HCT116 (cell line): ENCODE measurements around the gene CXCL1. TPM values are rescaled to one million over a fixed set of nuclear protein-coding genes. Genes with fewer than 3 reads are reported as not detected.

ENCODE experiments used
- ATAC-seq: fragments of 200-7000 bp; cut with Tn5 transposase; 2 replicates; pipeline ENCODE4 v1.9.1; 2020; ENCODE audit warnings: mild to moderate bottlenecking, moderate library complexity
- BruUV-seq: library from RNA; stranded (reverse); fragments of 400-500 nt; replicated peaks from 2 replicates; lab custom pipeline; 2021; lab: Mats Ljungman, UMichigan
- CTCF ChIA-PET: fragments of 300-600 bp; sonication (Branson Sonifier 250); formaldehyde crosslinking; loops from one replicate; lab custom pipeline; 2021; ENCODE audit warnings: antibody characterized with exemption; lab: Charles Lee
- POLR2A ChIA-PET: fragments of 300-600, 350-600 bp; sonication (Branson Sonifier 250); formaldehyde crosslinking; loops from one replicate; lab custom pipeline; 2021; ENCODE audit warnings: antibody characterized with exemption; lab: Charles Lee
- RAD21 ChIA-PET, 2 experiments: fragments of 300-600 bp; sonication (Branson Sonifier 250); formaldehyde crosslinking; loops; one replicate each; lab custom pipeline; 2023; ENCODE audit warnings: low total read pairs in 2 of 2; ENCODE audit not compliant: uncharacterized antibody in 2 of 2, unreplicated experiment in 2 of 2, low non-redundant PET in 1 of 2; lab: Charles Lee
- DNase-seq: peaks from one replicate; pipeline ENCODE4 v3.0.0-alpha.2; 2010; ENCODE audit warnings: low read depth, low spot score
- H2AFZ ChIP-seq: fragments of 200-600 bp; shearing (Covaris generic), sonication (generic); 2 replicates; pipeline ENCODE4 v1.6.1; 2017; ENCODE audit warnings: low read depth, mixed run types, mixed read lengths, antibody characterized with exemption, low read length; ENCODE audit not compliant: poor library complexity, severe bottlenecking
- H3K27ac ChIP-seq: 2 replicates; pipeline ENCODE4 v1.5.1; 2012; ENCODE audit warnings: low read depth, low read length
- H3K27me3 ChIP-seq: fragments of 200-600 bp; sonication (generic); 2 replicates; pipeline ENCODE4 v1.6.1; 2016; ENCODE audit warnings: mixed run types, low read length, mixed read lengths; ENCODE audit not compliant: insufficient read depth
- H3K36me3 ChIP-seq, 2 experiments: fragments of 200-500 bp in 1 of 2; fragments of 200-600 bp in 1 of 2; sonication (Bioruptor generic) in 1 of 2; sonication (generic) in 1 of 2; 2 replicates each; pipeline versions ENCODE4 v1.5.1 to v1.6.1; 2014 to 2016; ENCODE audit warnings: low read length in 2 of 2, inconsistent platforms in 1 of 2, mixed read lengths in 1 of 2, mixed run types in 1 of 2; ENCODE audit not compliant: insufficient read depth in 2 of 2, control insufficient read depth in 1 of 2
- H3K4me1 ChIP-seq, 2 experiments: fragments of 200-600 bp in 1 of 2; sonication (generic) in 1 of 2; 2 replicates each; pipeline versions ENCODE4 v1.5.1 to v1.6.1; 2012 to 2017; ENCODE audit warnings: low read length in 2 of 2, inconsistent platforms in 1 of 2, mild to moderate bottlenecking in 1 of 2, mixed read lengths in 1 of 2, mixed run types in 1 of 2, moderate library complexity in 1 of 2; ENCODE audit not compliant: insufficient read depth in 2 of 2, control insufficient read depth in 1 of 2
- H3K4me2 ChIP-seq: fragments of 200-600 bp; sonication (generic); 2 replicates; pipeline ENCODE4 v1.6.1; 2017; ENCODE audit warnings: mixed run types, low read length, mixed read lengths
- H3K4me3 ChIP-seq, 2 experiments: fragments of 200-600 bp in 1 of 2; sonication (generic) in 1 of 2; replicated peaks in 1 of 2; 2 replicates each; pipeline ENCODE4 v1.5.1; 2011 to 2016; ENCODE audit warnings: low read length in 2 of 2, control low read depth in 1 of 2, low read depth in 1 of 2, mild to moderate bottlenecking in 1 of 2, mixed read lengths in 1 of 2, mixed run types in 1 of 2
- H3K79me2 ChIP-seq: fragments of 200-600 bp; sonication (generic); 2 replicates; pipeline ENCODE4 v1.6.1; 2017; ENCODE audit warnings: mild to moderate bottlenecking, mixed run types, low read length, moderate library complexity, mixed read lengths; ENCODE audit not compliant: insufficient read depth
- H3K9ac ChIP-seq: fragments of 200-600 bp; sonication (generic); 2 replicates; pipeline ENCODE4 v1.6.1; 2016; ENCODE audit warnings: low read length, mixed read lengths
- H3K9me2 ChIP-seq: fragments of 200-600 bp; sonication (generic), shearing (Covaris generic); 2 replicates; pipeline ENCODE4 v1.6.1; 2017; ENCODE audit warnings: mixed run types, mild to moderate bottlenecking, moderate library complexity; ENCODE audit not compliant: insufficient read depth
- H3K9me3 ChIP-seq, 2 experiments: fragments of 200-500 bp in 1 of 2; fragments of 200-600 bp in 1 of 2; sonication (Bioruptor generic) in 1 of 2; sonication (generic) in 1 of 2; 2 replicates each; pipeline ENCODE4 v1.6.1; 2014 to 2017; ENCODE audit warnings: low read length in 2 of 2, mixed read lengths in 2 of 2, inconsistent platforms in 1 of 2, low read depth in 1 of 2, mild to moderate bottlenecking in 1 of 2, mixed run types in 1 of 2, moderate library complexity in 1 of 2; ENCODE audit not compliant: control insufficient read depth in 1 of 2, insufficient read depth in 1 of 2
- H4K20me1 ChIP-seq: fragments of 200-600 bp; sonication (generic), shearing (Covaris generic); 2 replicates; pipeline ENCODE4 v1.6.1; 2017; ENCODE audit warnings: mixed run types, mild to moderate bottlenecking, moderate library complexity; ENCODE audit not compliant: insufficient read depth
- ATF3 ChIP-seq: IDR thresholded peaks from 2 replicates; pipeline ENCODE4 v1.6.1; 2012
- CEBPB ChIP-seq: IDR thresholded peaks from 2 replicates; pipeline ENCODE4 v1.6.1; 2012; ENCODE audit warnings: low read depth
- CTCF ChIP-seq, 3 experiments: fragments of 200-600 bp in 1 of 3; sonication (generic) in 1 of 3; IDR thresholded peaks in 2 of 3; conservative IDR thresholded peaks in 1 of 3; 2 replicates each; pipeline ENCODE4 v1.5.1; 2012 to 2017; ENCODE audit warnings: low read depth in 2 of 3, low read length in 2 of 3, antibody characterized with exemption in 1 of 3, borderline replicate concordance in 1 of 3, control low read depth in 1 of 3, mild to moderate bottlenecking in 1 of 3, mixed read lengths in 1 of 3, mixed run types in 1 of 3, moderate library complexity in 1 of 3; ENCODE audit not compliant: insufficient read depth in 1 of 3
- FOSL1 ChIP-seq: IDR thresholded peaks from 2 replicates; pipeline ENCODE4 v1.6.1; 2012; ENCODE audit warnings: low read depth
- JUND ChIP-seq: IDR thresholded peaks from 2 replicates; pipeline ENCODE4 v1.6.1; 2012
- POLR2A ChIP-seq: IDR thresholded peaks from 2 replicates; pipeline ENCODE4 v1.7.0; 2011; ENCODE audit warnings: borderline replicate concordance; ENCODE audit not compliant: insufficient read depth, insufficient read length; ENCODE audit errors: extremely low read depth
- SRF ChIP-seq: IDR thresholded peaks from 2 replicates; pipeline ENCODE4 v1.6.1; 2012; ENCODE audit warnings: low read depth
- ZBTB33 ChIP-seq: IDR thresholded peaks from 2 replicates; pipeline ENCODE4 v1.6.1; 2011; ENCODE audit warnings: mild to moderate bottlenecking, low read length, moderate library complexity; ENCODE audit not compliant: insufficient replicate concordance; ENCODE audit errors: extremely low read depth
- intact Hi-C: fragments of 100-400 bp; cut with micrococcal nuclease; formaldehyde crosslinking; loops from 2 replicates; pipeline ENCODE4 v1.10.0; 2022
- total RNA-seq: library from RNA; stranded (reverse); gene quantifications from one replicate; pipeline ENCODE4 v1.2.1, GENCODE V29; 2021; ENCODE audit not compliant: unreplicated experiment

The CXCL1 gene
- total RNA-seq, 1 experiment from 2014 or later: 2.5 TPM

- TF ChIP-seq ZBTB33 (no peak), SRF (no peak), ATF3 (no peak), CTCF (IDR thresholded peaks at IDR 0.05 in 2 of 3, conservative IDR thresholded peaks at IDR 0.05 in 1 of 3; ENCODE audit: borderline replicate concordance in 1 of 3, insufficient read depth in 1 of 3, low read depth in 2 of 3, low read length in 2 of 3) (no peak)
Observed at GRCh38 chr4:73843369-73843768, 25.8 kb upstream of the CXCL1 start (continued).

DNA sequence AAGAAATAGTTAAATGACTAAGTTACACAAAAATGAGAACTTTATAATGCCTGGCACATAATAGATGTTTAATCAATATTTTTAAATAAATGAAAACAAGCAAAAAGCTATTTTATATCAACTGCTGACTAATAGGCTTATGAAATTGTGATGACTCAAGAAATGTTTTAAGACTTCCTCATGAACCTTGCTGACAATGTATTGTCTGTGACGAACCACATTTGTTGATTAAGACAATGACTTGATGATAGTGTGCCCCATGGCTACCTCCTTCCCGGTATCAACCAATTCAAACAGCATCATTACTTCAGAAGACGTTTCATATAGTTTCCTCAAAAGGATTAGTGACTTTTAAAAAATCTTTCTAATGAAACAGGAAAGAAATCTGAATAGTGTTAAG, 24.8 kb upstream of the CXCL1 start:
- intact Hi-C loops: no loop called here
- no peak for TF ChIP-seq CTCF (IDR thresholded peaks at IDR 0.05 in 2 of 3, conservative IDR thresholded peaks at IDR 0.05 in 1 of 3; ENCODE audit: borderline replicate concordance in 1 of 3, insufficient read depth in 1 of 3, low read depth in 2 of 3, low read length in 2 of 3)
- TF ChIP-seq JUND: 0 out of 2 replicates have a peak, but pooled peaks have one; percentile 16
- no peak for TF ChIP-seq POLR2A
- peak; percentile 40; the same call in 1 of the 2 replicates for TF ChIP-seq FOSL1
- peak; percentile 26; the same call in 1 of the 2 replicates for TF ChIP-seq CEBPB
- TF ChIP-seq, all 23 proteins: peak for 3
- Histone ChIP-seq H3K9me2 (no peaks in the 10 kb centered on the region), H3K36me3 (no peaks in the 10 kb centered on the region), H3K9ac (no peak overlapping the region), H4K20me1 (no peaks in the 10 kb centered on the region), H3K79me2 (no peaks in the 10 kb centered on the region), H3K4me1 (no peaks in the 10 kb centered on the region; a peak in 1 of 4 replicates), H3K27me3 (no peaks in the 10 kb centered on the region), H2AFZ (peak overlapping the region; percentile 46), H3K4me2 (no peak overlapping the region), H3K4me3 (no peak overlapping the region), H3K9me3 (no peaks in the 10 kb centered on the region), H3K27ac (no peak overlapping the region)
- no TSS peak for BruUV-seq
- DNase-seq (no peak), ATAC-seq (no peak)
- ChIA-PET POLR2A (interaction anchor here (1.6 kb wide), 1 partner anchor 132 kb away, joined by 4 read pairs; no protein-coding TSS in a partner anchor), CTCF (no interaction called here), RAD21 (no interaction called here)
